Measurements from ENCODE around the gene LRTM2. TPM values are rescaled to one million over a fixed set of nuclear protein-coding genes. Genes with fewer than 3 reads are reported as not detected.

The LRTM2 gene
- total RNA-seq, 4 donors from 2014 or later, result not detected

DNA sequence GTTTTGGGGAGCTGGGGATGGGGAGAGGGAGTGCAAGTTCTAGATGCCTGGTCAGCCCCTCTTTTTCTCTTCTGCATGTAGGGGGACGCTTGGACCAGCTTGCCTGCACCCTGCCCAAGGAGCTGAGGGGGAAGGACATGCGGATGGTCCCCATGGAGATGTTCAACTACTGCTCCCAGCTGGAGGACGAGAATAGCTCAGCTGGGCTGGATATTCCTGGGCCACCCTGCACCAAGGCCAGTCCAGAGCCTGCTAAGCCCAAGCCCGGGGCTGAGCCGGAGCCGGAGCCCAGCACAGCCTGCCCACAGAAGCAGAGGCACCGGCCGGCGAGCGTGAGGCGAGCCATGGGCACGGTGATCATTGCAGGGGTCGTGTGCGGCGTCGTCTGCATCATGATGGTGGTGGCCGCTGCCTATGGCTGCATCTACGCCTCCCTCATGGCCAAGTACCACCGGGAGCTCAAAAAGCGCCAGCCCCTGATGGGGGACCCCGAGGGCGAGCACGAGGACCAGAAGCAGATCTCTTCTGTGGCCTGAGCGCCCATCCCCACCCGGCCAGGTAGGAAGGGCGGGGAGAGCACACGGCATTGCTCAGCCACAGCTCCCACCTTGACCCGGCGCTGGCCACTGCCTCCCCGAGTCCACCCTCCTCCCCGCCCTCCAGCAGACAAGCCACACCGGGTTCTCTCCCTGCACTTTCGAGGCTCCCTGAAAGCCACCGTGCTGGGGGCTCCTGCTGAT, 14.0 kb downstream of the LRTM2 start:
- Histone ChIP-seq H3K27me3 (peaks cover 34% of the 10 kb centered on the region), H3K4me3 (no peak overlapping the region), H3K27ac (no peak overlapping the region), H3K36me3 (no peaks in the 10 kb centered on the region), H3K4me1 (no peaks in the 10 kb centered on the region), H3K9me3 (no peaks in the 10 kb centered on the region)
- 40 to 71% methylated on average over 2 to 17 of the region's 34 CpGs for WGBS, 2 donors (ENCODE audit: low coverage in 1 of 2)
- intact Hi-C loops (cut with DNase I; ENCODE audit: low total_unique reads) (loop anchor here (10.0 kb wide), 1 partner anchor 70 kb away; no protein-coding TSS in a partner anchor), in situ Hi-C loops (cut with MboI; ENCODE audit: low pct_ligation_motif_present in 1 of 4, low pct_unique_long_range_greater_than_20kb in 1 of 4, low sequenced_read_pairs in 3 of 4) (no loop called here)
- no peak for DNase-seq
- TF ChIP-seq CTCF (IDR thresholded peaks at IDR 0.05) (no peak), POLR2A (IDR thresholded peaks at IDR 0.05) (no peak), POLR2AphosphoS5 (IDR thresholded peaks at IDR 0.05) (no peak), EP300 (IDR thresholded peaks at IDR 0.05; ENCODE audit: low read depth) (no peak)

DNA sequence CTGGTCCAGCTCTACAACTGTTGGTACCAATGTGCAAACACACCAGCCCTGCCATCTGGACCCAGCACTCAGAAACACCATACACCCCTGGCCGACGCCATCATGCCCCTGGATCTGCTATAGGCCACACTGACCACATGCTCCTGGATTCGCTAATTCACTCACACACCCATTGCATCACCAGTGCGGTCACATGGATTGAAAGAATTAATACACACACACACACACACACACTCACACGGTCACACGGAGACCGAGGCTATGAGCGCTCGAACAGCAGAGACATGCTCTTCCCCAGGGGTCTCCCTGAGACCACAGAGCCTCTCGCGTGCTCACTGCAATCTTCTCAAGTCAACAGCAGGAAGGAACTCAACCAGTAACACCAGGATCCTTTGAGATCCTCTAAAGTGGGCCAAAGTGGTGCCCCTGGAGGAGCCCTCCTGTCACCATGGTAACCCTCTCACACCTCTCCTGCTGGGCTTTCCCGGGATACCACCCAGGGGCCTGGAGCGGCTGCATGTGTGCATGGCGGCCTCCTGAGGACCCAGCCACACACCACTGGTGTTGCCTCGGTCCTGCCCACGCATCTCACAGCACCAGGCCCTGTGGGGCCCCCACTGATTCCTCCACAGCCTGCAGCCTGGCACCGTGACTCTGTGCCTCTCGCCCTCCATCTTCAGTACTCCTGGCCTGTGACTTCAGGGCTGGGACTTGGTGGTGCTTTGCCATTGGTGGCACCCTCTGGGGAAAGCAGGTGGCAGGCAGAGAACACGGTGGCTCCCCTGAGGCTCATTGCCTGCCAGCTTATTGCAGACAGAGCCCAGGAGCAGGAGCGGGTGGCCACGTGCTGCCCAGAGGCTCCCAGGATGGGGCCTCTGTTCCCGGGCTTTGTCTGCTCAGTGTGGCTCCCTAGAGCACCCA, 15.1 kb downstream of the LRTM2 start:
- Histone ChIP-seq H3K9me3 (no peaks in the 10 kb centered on the region), H3K4me1 (no peaks in the 10 kb centered on the region), H3K36me3 (no peaks in the 10 kb centered on the region), H3K4me3 (no peak overlapping the region), H3K27me3 (peaks cover 23% of the 10 kb centered on the region), H3K27ac (no peak overlapping the region)
- in situ Hi-C loops (cut with MboI; ENCODE audit: low pct_ligation_motif_present in 1 of 4, low pct_unique_long_range_greater_than_20kb in 1 of 4, low sequenced_read_pairs in 3 of 4) (no loop called here), intact Hi-C loops (cut with DNase I; ENCODE audit: low total_unique reads) (loop anchor here (10.0 kb wide), 1 partner anchor 69 kb away; no protein-coding TSS in a partner anchor)
- TF ChIP-seq EP300 (IDR thresholded peaks at IDR 0.05; ENCODE audit: low read depth), result no peak
- no peak for TF ChIP-seq CTCF (IDR thresholded peaks at IDR 0.05)
- WGBS, 2 donors (ENCODE audit: low coverage in 1 of 2), result 89% methylated on average over 17 of the region's 22 CpGs; no CpG with 5 or more reads in 1 of the 2 donors
- no peak for DNase-seq

DNA sequence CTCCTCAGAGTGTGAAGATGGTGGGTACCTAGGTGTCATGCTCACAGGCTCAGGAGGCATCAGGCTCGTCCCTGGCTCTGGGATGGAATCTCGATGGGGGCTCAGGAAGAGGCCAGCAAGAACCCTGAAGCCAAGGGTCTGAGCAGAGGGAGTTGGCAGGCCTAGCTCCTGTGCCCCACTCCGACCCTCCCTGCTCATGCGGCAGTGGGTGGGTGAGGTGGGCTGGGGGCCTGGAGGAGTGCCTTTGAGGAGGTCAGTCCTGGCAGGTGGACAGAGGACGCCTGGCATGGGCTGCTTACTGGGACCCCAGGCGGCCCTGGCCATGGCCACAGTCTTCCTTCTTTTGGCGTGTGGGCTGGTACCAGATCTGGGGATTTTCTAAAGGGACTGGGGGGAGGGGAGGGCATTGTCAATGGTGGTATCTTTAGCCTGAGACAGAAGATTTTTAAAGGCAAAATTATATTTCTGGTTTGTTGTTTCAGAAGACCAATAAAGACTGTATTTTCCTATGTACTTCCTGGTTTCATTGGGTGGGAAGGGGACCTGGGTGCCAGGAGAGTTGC, 16.0 kb downstream of the LRTM2 start:
- no peaks in the 10 kb centered on the region for H3K36me3 ChIP-seq

More for the DNA sequence above, 16.0 kb downstream of the LRTM2 start:
- no peak for TF ChIP-seq EP300 (IDR thresholded peaks at IDR 0.05; ENCODE audit: low read depth)
- no peak for TF ChIP-seq POLR2AphosphoS5 (IDR thresholded peaks at IDR 0.05)
- TF ChIP-seq CTCF (IDR thresholded peaks at IDR 0.05), result no peak
- TF ChIP-seq POLR2A (IDR thresholded peaks at IDR 0.05), result no peak
- no peak overlapping the region for H3K4me3 ChIP-seq
- H3K4me1 ChIP-seq, result no peaks in the 10 kb centered on the region
- 72 to 75% methylated on average over 2 to 7 of the region's 7 CpGs for WGBS, 2 donors (ENCODE audit: low coverage in 1 of 2)
- in situ Hi-C loops (cut with MboI; ENCODE audit: low pct_ligation_motif_present in 1 of 4, low pct_unique_long_range_greater_than_20kb in 1 of 4, low sequenced_read_pairs in 3 of 4), result no loop called here
- no peak overlapping the region for H3K27ac ChIP-seq
- H3K9me3 ChIP-seq, result no peaks in the 10 kb centered on the region
- no peak for DNase-seq
- peaks cover 15% of the 10 kb centered on the region for H3K27me3 ChIP-seq
- intact Hi-C loops (cut with DNase I; ENCODE audit: low total_unique reads), result loop anchor here (10.0 kb wide), 1 partner anchor 68 kb away; no protein-coding TSS in a partner anchor

Measured in transverse colon (tissue), 4 donors.